DND-41 (cell line): ENCODE measurements around the gene TOM1.

Experiments
- CTCF ChIP-seq: IDR thresholded peaks from 2 replicates; pipeline ENCODE4 v1.5.1; 2012; ENCODE audit warnings: borderline replicate concordance, low read length, moderate library complexity, mild to moderate bottlenecking; ENCODE audit not compliant: poor library complexity, severe bottlenecking; ENCODE audit errors: extremely low read depth
- EZH2 ChIP-seq: IDR thresholded peaks from 3 replicates; pipeline ENCODE4 v1.6.1; 2012; ENCODE audit warnings: borderline replicate concordance, low read depth, mild to moderate bottlenecking, moderate library complexity, low read length, inconsistent platforms; ENCODE audit not compliant: severe bottlenecking

- TF ChIP-seq CTCF (no peak), EZH2 (no peak)
Observed at GRCh38 chr22:35288116-35288515, 11.6 kb upstream of the TOM1 start.
